Breast epithelium (tissue), 3 donors: Measurements from ENCODE around the gene M1AP.
"Not testable (repeated sequence)": the region's sequence is repeated elsewhere in the genome, so short reads cannot be mapped to it uniquely, and the experiment has no call there.

Experiments
- CTCF ChIP-seq, 3 donors: fragments of 450-650 bp; IDR thresholded peaks; one replicate each; pipeline ENCODE4 v1.5.1; 2016 to 2017; ENCODE audit warnings: antibody characterized with exemption in 3 of 3, mild to moderate bottlenecking in 3 of 3, moderate library complexity in 3 of 3
- POLR2A ChIP-seq: fragments of 450-650 bp; IDR thresholded peaks from one replicate; pipeline ENCODE4 v1.6.1; 2016; ENCODE audit warnings: antibody characterized with exemption, mild to moderate bottlenecking, moderate library complexity
- POLR2AphosphoS5 ChIP-seq, 3 donors: sonication (generic); formaldehyde crosslinking; IDR thresholded peaks; one replicate each; pipeline ENCODE4 v1.6.1; 2017; ENCODE audit warnings: antibody characterized with exemption in 3 of 3

- not testable (repeated sequence) for TF ChIP-seq CTCF (IDR thresholded peaks at IDR 0.05); POLR2A; POLR2AphosphoS5 (IDR thresholded peaks at IDR 0.05)
These were observed 87.1 kb downstream of the M1AP start for GRCh38 chr2:74561022-74561421.
